GM18861 (cell line): ENCODE measurements around the gene ZNF423.

Experiments
- ATAC-seq: cut with Tn5 transposase; IDR thresholded peaks from one replicate; pipeline ENCODE4 v1.9.1; 2021; ENCODE audit not compliant: unreplicated experiment

ZNF423 gene

DNA sequence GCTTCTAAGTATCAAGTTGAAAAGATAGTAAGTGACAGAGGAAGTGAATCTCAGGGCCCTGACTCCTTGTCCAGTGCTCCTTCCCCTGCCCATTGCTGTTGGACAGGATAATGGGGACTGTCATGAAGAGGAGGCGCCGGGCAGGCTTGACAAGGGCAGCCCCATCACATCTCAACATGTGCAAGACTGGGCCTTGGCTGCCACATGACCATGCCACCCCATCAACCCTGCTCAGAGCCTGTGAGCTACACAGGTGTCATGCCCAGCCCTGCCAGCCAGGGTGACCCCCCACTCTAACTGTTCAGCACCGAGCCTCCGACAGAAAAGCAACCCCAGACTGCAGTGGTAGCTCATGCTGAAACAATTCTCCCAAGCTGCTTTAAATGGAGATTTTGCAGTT is 310.7 kb downstream of the ZNF423 start:
- ATAC-seq, result no peak

DNA sequence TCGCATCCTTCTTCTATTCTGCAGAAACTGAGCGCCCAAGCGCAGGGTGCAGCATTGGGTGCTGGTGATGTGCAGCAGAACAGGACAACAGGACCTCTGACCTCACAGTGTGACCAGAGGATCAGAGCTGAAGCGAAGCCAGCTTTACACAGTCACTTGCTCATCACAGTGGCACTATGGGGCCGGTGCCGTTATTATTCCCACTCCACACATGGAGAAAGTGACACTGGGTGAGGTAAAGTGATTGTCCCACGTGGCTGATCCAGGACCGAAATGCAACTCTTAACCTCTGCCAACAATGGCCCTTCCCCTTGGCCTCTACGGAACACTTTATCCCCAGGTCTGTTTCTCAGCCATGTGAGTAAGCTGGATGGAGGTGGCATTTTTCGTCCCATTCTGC is 311.1 kb downstream of the ZNF423 start:
- ATAC-seq, result no peak

DNA sequence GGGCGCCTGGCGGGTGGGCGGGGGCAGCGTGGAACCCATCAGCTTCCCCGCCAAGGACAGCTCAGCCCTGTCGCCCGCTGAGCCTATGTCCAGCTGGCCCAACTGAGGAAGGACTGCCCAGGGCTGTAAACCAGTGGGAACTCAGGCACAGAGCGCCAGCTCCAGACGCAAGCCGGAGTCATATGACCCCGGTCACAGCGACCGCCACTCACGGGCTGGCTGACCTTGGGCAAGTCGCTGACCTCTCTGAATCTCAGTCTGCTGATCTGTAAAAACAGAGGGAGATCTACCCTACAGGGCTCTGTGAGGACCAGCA is 312.3 kb downstream of the ZNF423 start:
- ATAC-seq, result no peak

GRCh38 chr16:49542946-49543630 is 312.8 kb downstream of the ZNF423 start:
- ATAC-seq, result no peak

GRCh38 chr16:49542391-49542891 is 313.5 kb downstream of the ZNF423 start:
- no peak for ATAC-seq

DNA sequence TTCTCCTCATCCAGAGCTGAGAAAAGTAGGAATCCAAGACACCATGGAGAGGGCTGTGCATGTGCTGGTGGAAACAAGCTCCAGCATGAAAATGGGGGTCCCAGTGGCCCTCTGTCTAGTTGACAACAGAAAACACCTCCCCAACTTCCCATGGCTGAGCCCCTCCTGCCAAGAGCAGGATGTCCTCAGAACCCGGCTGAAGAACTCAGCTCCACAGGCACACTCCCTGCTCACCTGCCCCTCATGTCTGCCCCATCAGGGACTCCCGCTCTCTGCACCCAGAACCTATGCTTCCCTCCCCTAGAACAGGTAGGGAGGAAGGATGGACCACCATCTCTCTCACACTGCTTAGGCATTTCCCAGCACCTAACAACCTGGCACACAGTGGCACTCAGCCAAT is 315.1 kb downstream of the ZNF423 start:
- no peak for ATAC-seq

GRCh38 chr16:49539758-49540157 is 316.2 kb downstream of the ZNF423 start:
- no peak for ATAC-seq

- ATAC-seq, result no peak
Observed at GRCh38 chr16:49537924-49538459, 317.9 kb downstream of the ZNF423 start.

DNA sequence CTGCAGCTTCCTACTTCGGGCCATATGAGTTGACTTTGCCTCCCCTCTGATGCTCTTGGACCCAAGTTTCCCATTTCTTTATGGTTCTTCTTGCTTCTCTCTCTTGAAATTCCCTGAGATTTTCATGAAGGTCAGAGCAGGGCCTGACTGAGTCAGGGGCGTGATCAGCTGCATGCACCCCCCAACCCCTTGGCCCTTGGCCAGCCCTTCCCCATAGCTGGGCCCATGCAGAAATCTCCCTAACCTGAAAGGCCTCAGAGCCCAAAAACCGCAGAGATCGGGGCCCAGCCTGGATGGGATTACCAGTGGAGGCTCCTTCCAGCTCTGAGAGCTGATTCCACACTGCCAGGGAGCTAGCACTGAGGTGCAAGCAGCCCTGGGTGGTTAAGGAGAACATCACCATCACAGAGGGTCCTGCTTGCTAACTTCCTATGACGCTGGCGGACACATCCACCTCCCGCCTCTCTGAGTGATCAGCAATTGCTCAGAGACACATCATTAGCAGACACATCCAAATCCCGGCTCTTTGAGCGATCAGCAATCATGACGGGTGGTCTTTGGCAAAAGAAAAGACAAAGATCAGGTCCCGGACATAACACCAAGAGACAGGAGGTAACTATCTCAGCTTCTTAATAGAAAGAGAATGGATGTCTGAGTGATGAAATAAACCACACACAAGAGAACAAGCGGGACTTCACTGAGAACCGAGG is 320.9 kb downstream of the ZNF423 start:
- ATAC-seq, result no peak

DNA sequence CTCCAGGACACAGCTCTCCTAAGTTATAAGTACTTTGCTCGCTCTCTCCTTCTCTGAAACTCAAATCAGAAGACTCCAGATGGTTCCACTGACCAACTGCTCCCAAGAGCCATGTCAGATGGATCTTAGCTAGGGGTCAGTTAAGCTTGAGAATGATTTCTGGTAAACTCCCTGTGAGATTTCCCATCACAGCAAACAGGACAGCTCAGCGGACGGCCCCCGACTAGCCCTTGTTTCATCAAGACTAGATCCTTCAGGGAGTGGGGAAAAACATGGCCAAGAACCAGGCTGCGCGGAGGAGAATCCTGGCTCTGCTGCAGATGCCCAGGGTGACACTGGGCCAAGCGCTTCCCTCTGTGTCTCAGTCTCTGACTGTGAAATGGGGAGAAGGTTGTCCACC is 322.5 kb downstream of the ZNF423 start:
- ATAC-seq, result no peak

DNA sequence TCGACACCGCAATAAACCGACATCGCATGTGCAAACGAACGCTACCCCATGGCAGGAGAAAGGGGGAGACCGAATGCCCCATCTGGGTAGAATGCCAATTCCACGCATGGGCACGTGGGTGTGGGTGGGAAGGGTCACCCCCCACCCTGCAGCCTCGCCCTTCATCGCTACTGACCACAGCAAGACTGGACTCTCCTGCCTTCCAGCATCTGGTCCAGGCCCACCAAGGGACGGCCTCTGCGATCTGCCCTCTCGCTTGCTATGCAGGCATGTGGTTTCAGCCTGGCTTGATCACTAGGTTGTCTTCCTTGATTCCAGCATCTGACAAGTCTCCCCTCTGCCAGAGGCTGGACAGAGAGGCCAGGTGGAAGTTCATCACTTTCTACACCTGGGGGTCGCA is 323.0 kb downstream of the ZNF423 start:
- no peak for ATAC-seq

GRCh38 chr16:49531931-49532840 is 323.7 kb downstream of the ZNF423 start:
- ATAC-seq, result no peak

DNA sequence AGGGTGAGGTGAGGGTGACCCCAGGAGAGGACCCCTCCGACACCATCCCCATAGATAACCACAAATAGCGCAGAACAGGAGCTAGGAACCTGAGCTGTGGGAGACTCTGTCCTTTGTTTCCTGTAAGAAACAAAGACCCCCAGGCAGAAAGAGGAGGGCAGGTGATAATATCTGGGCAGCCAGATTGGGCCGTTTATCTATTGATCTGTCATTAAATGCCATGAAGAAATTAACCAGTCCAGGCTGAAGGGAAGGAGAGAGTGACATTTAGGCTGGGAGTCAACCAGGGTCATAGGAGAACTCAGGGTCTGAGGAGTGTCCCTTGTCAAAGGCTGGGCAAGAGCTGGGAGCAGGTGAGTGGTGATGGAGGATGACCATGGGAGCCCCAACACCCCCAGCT is 324.5 kb downstream of the ZNF423 start:
- no peak for ATAC-seq

GRCh38 chr16:49530427-49530970 is 325.4 kb downstream of the ZNF423 start:
- no peak for ATAC-seq

- ATAC-seq, result no peak
Observed at GRCh38 chr16:49529411-49530045, 326.4 kb downstream of the ZNF423 start.

GRCh38 chr16:49528866-49529288 is 327.0 kb downstream of the ZNF423 start:
- no peak for ATAC-seq

DNA sequence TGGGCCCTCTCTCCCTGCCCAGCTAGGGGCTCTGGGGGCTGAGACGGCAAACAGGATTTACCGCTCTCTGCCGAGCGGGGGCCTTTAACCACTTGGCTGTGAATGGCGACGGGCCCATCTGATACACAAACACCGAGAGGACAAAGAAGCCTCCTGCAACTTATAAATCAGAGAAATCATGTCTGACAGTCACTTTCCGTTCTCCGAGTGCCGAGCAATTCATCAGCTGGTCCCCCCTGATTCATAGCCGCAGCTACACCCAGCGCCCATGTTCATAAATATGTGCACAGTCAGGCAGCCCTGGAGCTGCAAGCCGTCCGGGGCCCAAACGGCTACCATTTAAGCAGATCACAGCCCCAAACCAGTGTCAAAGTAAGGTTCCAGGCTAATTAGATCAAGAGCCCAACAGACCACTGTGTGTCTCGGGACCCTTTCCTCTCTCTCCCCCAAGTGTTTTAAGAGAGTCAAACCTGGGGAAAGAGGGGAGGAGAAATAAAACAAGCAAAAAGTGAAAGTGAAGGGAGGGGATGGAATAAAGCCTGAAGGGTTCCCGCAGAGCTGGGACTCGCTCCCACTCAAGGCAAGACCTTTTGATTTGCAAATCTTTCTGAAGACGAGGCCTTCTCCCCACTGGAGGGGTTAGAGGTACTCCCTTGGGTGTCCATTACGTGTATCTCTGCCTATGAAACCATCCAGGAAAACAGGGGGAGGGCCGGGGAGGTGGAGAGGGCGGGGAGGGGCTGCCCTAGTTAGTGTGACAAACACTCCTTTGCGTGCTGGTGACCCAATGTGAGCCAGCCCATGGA is 327.6 kb downstream of the ZNF423 start:
- ATAC-seq, result no peak

DNA sequence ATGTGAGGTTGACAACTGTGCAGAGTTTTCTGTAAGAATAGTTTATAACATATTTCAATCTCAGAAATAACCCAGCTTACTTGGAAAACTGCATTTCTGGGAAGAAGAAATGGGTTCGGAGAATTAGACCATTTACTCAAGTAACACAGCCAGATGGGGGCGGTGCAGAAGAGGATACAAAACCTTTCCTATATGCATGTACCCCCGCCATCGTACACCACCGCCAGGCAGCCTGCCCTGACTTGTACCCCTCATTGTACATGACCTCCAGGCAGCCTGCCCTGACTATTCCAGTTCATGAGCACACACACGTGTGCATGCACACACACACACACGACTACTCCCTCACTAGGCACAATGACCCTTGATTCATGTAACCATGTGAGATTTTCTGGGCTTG is 328.3 kb downstream of the ZNF423 start:
- no peak for ATAC-seq

DNA sequence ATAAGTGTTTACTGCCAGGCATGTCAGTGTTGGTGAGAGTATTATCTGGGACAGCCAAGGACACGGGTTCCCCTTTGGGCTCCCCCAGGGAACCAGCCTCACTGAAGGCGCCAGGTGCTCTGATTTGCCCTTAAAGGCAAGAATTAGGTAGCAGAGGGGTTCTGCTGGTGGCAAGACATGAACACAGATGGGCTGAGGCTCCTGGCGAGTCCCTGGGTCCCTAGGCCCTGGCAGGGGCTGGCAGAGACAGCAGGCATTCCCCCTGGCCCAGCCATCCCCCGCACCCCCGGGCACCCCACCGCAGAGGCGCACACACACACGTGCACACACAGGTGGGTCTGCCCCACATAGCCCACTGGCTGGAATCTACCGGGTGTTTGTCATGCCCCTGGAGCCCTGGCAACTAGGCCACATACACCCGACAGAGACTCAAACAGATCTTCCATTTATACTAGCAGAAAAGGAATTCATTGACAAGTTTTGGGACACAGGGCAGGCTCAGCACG is 329.0 kb downstream of the ZNF423 start:
- ATAC-seq, result no peak

DNA sequence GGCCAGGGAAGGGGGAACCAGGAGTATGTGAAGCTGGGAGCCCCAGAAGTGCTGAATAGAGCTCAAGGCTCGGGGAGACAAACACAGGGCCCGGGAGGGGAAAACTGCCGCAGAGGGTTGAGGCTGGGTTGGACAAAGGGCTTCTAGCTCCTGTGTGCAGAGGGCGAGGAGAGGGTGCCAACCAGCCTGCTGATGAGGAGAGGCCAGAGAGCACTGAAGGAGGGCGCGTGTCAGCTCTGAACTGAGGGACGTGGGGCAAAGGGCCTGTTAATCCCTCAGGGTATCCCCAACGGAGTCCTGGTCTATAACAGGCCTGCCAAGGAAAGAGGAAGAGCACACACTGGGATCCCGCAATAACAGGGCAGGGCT is 331.0 kb downstream of the ZNF423 start:
- no peak for ATAC-seq
